ENCODE results near the gene SIX5. TPM values are rescaled to one million over a fixed set of nuclear protein-coding genes. Genes with fewer than 3 reads are reported as not detected.
A peak's percentile ranks its signal among the peaks of the same experiment; 100 is the strongest.

Gene SIX5
- total and polyA plus RNA-seq, 9 of the 15 experiments (the other 6 are each of a cell fraction or from before 2014, with no cell fraction given): 1.4 to 17.2 (median 7.4) TPM; not detected in 2

GRCh38 chr19:45768984-45769782 is at the start of gene SIX5 (continued):
- TF ChIP-seq MNT (conservative IDR thresholded peaks at IDR 0.05) (peak; percentile 75 to 88), TEAD4 (IDR thresholded peaks at IDR 0.05; ENCODE audit: low read length) (peak; percentile 62), TEAD4 (CRISPR knock-in tag; IDR thresholded peaks at IDR 0.05; ENCODE audit: borderline replicate concordance) (no peak), ZNF124 (CRISPR knock-in tag; IDR thresholded peaks at IDR 0.05) (no peak), NFE2L1 (tag; IDR thresholded peaks at IDR 0.05; ENCODE audit: borderline replicate concordance, low read depth) (no peak), HLTF (IDR thresholded peaks at IDR 0.05) (peak; percentile 81; the same call in 1 of the 2 replicates), RBBP5 (IDR thresholded peaks at IDR 0.05; ENCODE audit: borderline replicate concordance, insufficient read depth, low read length, poor library complexity, severe bottlenecking) (no peak), SRSF7 (optimal IDR thresholded peaks at IDR 0.05; ENCODE audit: low read depth, low read length) (no peak), NFRKB (IDR thresholded peaks at IDR 0.05; ENCODE audit: low read depth) (peak; percentile 88), CXXC5 (CRISPR knock-in tag; IDR thresholded peaks at IDR 0.05) (peak; percentile 92), MYNN (IDR thresholded peaks at IDR 0.05) (peak; percentile 97), MYNN (CRISPR knock-in tag; IDR thresholded peaks at IDR 0.05) (no peak), STAT6 (CRISPR knock-in tag; IDR thresholded peaks at IDR 0.05) (no peak), SRSF1 (IDR thresholded peaks at IDR 0.05; ENCODE audit: low read depth, low read length) (0 out of 2 replicates have a peak, but pooled peaks have one; percentile 85), RBM34 (IDR thresholded peaks at IDR 0.05; ENCODE audit: borderline replicate concordance, insufficient read depth, low read length) (no peak), THAP7 (CRISPR knock-in tag; IDR thresholded peaks at IDR 0.05) (no peak), PRMT5 (CRISPR knock-in tag; IDR thresholded peaks at IDR 0.05) (0 out of 2 replicates have a peak, but pooled peaks have one; percentile 51), ZNF584 (CRISPR knock-in tag; IDR thresholded peaks at IDR 0.05; ENCODE audit: low read depth) (no peak), ZNF75A (CRISPR knock-in tag; IDR thresholded peaks at IDR 0.05) (no peak)
- TF ChIP-seq, protein P1, sequence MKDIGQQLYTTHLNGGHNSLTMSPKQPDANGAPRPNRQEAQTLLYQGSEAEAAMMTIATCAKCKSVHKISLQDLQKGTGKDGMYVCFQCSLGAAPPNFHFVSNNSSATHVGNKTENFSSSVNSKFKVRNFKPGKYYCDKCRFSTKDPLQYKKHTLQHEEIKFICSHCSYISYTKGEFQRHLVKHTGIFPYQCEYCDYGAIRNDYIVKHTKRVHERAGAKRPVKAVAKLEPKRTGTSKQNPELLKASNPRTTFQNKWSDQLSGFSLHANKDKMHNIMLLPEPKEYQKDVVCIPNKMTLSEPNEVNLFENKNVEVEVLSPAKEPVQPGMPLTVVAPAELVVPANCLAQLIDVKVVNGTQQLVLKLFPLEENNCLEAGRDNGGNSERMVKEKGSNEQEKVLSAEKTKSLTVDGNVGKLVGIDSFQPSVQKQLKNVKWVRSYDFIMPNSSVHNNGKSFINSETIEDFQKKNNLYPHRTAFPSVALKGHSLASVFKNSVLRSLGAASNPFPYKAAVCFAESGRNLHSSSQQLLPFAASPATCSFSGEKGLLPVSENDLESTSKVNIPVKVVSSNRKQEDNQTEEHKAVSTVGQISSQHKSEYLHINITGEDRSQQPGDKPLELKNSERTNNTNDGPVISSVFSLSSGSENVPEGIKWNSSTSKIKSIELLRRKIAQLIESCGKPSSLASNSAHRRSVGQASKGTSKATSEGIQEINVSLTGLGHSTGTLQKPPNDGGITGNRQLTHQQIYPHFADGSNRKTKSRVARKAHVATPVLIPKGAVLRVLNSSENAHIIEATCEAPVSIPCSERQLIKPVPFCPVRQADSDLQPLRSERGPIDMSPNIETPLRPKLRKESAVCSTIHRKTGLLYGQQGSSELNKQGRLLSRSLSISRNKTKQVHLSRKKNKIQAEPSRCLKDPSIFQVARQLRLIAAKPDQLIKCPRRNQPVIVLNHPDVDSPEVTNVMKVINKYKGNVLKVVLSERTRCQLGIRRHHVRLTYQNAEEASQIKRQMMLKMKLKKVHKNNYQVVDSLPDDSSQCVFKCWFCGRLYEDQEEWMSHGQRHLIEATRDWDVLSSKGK (CRISPR knock-in tag; IDR thresholded peaks at IDR 0.05): no peak
